ENCODE data around the gene WIPF2. TPM values are rescaled to one million over a fixed set of nuclear protein-coding genes. Genes with fewer than 3 reads are reported as not detected.

Gene WIPF2, protein sequence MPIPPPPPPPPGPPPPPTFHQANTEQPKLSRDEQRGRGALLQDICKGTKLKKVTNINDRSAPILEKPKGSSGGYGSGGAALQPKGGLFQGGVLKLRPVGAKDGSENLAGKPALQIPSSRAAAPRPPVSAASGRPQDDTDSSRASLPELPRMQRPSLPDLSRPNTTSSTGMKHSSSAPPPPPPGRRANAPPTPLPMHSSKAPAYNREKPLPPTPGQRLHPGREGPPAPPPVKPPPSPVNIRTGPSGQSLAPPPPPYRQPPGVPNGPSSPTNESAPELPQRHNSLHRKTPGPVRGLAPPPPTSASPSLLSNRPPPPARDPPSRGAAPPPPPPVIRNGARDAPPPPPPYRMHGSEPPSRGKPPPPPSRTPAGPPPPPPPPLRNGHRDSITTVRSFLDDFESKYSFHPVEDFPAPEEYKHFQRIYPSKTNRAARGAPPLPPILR
- 8.1 and 9.8 TPM in 2 replicates for total RNA-seq (2014; rRNA removed; shearing (Covaris generic))

DNA sequence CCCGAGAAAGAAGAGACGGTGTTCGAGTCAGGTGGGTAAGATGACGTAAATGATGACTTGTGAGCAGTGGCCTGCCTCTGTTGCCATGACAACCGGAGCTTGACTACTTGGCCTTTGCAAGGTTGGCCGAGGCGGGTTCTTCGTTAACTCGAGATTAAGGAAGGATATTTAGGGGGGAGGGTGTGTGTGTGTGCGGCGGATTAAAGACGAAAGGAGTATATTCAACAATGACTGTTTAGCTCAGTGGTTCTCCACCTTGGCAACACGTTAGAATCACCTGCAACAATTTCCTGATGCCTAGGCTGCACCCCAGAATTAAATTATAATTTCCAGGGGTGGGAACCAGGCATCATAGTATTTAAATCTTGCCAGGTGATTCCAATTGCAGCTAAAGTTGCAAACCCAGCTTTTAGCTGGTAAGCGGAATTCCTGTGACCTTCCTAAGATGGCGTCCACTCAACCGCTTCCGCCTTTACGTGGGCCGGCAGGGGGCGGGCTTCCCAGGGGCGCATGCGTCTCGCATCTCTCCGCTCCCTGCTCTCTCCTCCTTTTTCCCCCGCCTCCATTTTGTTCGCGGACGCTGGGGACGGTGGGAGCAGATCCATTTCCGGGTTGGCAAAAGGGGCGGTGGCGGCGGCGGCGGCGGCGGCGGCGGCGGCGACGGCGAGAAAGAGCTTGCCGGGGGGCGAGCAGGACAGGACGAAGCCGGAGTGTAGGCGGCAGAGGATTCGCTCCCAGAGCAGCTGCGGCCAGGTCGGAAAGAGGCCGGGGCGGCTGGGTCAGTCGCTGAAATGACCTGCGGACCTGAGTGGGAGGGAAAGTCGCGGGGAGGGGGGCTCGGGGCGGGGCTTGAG, at the start of gene WIPF2:
Gene WIPF2, plus strand, starts transcription at position 565 of the 854 bp plus-strand sequence. CDS start 37,156 bp downstream, outside the sequence.
- DNase-seq (ENCODE audit: low spot score), result peak; percentile 95

DNA sequence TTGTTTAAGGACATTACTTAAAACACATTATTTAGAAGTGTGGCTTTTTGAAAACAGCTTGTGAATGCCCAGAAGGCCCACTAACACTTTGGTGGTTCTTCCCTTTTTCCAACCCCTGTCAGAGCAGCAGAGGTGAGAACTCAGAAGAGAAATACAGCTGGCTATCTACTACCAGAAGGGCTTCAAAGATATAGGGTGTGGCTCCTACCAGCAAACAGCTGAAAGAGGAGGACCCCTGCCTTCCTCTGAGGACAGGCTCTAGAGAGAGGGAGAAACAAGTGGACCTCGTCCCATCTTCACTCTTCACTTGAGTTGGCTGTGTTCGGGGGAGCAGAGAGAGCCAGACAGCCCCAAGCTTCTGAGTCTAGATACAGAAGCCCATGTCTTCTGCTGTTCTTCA, 48.8 kb upstream of the WIPF2 start:
- no peak for DNase-seq (ENCODE audit: low spot score)

DNA sequence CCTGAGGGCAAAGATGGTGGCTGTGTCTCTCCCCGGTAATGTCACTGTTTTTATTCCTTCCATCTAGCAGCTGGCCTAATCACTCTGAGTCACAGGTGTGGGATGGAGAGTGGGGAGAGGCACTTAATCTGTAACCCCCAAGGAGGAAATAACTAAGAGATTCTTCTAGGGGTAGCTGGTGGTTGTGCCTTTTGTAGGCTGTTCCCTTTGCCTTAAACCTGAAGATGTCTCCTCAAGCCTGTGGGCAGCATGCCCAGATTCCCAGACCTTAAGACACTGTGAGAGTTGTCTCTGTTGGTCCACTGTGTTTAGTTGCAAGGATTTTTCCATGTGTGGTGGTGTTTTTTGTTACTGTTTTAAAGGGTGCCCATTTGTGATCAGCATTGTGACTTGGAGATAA, 47.4 kb upstream of the WIPF2 start:
- no peak for DNase-seq (ENCODE audit: low spot score)

DNA sequence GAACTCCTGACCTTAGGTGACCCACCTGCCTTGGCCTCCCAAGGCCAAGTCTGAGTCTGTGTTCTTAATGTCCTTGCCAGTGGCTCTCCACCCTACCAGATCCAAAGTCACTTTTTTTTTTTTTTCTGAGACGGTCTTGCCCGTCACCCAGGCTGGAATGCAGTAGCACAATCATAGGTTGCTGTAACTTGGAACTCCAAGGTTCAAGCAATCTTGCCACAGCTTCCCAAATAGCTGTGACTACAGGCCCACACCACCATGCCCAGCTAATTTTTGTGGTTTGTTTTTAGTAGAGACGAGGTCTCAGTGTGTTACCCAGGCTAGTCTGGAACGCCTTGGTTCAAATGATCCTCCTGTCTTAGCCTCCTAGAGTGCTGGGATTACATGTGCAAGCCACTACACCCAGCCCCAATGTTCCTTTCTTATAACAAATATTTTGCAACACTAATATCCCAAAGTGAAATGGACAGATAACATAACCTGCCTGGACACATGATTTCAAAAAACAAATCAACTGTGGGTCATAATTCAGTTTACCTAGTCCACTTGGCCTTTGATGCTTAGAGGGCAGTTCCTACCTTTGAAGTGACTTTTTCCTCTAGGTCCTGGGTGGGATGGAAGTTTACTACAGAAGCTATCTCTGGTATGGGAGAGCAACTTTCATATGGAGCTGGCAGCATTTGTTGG, 45.9 kb upstream of the WIPF2 start:
- no peak for DNase-seq (ENCODE audit: low spot score)

DNA sequence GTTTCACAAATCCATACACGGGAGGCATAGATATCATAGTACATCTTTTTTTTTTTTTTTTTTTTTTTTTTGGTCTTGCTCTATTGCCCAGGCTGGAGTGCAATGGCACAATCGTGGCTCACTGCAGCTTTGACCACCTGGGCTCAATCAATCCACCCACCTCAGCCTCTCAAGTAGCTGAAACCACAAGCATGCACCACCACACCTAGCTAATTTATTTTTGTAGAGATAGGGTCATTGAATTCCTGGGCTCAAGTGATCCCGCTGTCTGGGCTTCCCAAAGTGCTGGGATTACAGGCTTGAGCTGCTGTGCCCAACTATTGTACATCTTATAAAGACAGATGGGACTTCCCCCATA, 45.3 kb upstream of the WIPF2 start:
- no peak for DNase-seq (ENCODE audit: low spot score)

DNA sequence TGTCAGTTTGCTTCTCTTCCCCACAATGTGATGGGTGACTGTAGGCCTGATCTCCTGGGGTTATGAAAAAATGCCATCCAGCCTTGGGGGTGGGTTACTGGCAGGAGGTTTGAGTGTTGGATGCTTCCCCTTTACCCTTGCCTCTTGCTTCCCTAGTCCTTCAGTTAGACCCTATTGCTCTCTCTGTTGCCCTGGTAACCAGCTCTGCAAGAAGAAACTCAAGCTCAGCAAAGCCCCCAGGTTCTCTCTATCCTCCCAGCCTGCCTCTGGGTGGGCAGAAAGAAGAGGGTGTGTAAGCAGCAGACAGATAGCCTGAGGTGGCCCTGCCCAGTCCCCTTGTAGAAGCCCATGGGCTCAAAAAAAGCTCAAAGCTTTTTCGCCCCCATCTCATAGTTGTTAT, 44.6 kb upstream of the WIPF2 start:
- no peak for DNase-seq (ENCODE audit: low spot score)

DNA sequence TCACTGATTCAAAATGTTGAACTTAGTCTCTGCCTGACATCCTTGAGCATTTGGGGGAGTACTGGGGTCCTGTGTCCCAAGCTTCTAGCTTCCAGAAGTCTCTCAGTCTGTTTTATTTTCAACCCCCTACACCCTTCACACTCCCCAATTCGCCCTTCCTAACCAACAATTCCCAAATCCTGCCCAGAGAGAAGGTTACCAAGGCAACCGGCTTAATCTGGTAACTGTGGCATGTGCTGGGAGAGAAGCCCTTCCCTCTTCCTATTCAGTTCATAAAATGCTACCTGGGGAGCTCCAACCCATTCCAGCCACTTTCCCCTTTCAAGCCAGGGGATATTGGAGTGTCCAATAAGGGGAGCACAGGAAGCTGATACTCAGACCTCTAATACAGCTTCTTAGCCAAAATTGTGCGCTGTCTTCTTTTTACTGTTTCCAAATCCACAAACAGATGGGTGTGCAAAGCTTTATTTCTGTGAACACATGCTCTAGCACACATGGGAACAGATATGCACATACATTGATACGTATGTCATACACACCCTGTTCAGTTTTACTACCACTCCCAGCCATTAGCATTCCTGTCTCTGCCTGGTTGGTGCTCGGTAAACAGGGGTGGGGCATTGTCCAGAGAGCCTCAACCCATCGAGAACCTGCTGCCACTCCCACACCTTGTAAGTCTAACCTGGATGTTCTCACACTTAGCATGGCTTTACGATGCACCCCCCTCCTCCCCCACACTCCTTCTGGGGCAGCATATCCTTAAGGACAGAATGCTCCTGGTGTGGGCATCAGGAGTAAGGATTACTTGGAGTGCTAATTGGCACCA, 43.0 kb upstream of the WIPF2 start:
- peak; percentile 88 for DNase-seq (ENCODE audit: low spot score)

DNA sequence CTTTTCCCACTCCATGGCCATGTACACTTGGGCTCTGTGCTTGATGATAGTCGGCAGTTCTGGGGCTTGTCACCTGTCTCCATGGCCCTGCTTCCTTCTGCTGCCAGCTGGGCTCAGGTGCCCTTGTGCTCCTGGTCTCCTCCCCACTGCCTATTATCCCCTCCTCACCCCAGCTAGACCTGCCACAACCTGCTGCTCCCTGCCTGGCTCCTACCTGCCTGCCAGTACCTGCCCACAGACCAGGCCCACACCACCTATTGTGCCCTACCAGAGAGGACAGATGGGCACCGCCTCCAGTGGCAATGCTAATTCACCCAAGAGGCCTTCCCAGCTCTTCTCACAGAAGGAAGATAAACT, 42.4 kb upstream of the WIPF2 start:
- DNase-seq (ENCODE audit: low spot score), result no peak

DNA sequence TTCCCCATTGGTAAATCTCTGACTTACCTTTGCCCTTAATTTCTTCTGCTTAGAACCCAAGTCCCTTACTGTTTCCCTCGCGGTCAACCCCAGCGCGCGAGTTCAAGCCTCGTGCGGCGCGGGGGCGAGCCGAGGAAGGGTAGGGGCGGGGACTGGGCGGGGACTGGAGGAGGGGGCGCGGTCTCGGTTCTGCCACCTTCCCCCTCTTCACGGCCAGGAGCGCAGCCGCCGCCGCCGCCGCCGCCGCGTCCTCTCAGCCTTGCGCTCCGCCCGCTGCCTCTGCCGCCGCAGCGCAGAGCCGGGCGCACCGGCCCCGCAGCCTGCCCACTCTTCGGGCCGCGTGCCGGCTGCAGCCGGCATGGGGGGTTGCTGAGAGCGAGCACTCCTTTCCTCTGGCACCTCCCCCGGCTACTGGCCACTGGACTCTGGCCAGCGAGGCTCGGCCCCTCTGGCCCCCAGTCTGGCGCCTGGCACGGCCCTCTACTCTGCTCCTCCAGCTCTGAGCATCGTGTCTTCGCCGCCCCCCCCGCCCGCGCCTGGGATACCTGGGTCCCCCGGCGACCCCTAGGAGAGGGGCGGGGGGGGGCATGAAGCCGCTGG, 41.7 kb upstream of the WIPF2 start, which contains the start of gene RAPGEFL1:
Gene RAPGEFL1, plus strand, starts transcription at position 196 of the 600 bp plus-strand sequence. Its CDS starts 392 bp downstream, at position 588.
- peak; percentile 68 for DNase-seq (ENCODE audit: low spot score)

DNA sequence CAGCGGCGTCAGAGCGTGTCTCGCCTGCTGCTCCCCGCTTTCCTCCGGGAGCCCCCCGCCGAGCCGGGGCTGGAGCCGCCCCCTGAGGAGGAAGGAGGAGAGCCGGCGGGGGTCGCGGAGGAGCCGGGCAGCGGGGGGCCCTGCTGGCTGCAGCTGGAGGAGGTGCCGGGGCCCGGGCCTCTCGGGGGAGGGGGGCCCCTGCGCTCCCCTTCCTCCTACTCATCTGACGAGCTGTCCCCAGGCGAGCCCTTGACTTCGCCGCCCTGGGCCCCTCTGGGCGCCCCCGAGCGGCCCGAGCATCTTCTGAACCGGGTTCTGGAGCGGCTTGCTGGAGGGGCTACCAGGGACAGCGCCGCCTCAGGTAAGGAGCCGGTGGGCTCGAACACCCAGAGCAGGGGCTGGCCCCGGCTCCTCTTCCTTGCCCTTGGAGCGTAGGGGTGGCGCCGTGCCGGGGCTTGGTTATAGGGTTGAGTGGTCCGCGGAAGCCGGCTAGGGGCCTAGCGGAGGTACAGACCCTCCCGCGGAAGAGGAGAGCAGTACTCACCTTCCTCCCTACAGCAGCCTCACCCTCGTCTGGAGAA, 41.0 kb upstream of the WIPF2 start:
- no peak for DNase-seq (ENCODE audit: low spot score)

DNA sequence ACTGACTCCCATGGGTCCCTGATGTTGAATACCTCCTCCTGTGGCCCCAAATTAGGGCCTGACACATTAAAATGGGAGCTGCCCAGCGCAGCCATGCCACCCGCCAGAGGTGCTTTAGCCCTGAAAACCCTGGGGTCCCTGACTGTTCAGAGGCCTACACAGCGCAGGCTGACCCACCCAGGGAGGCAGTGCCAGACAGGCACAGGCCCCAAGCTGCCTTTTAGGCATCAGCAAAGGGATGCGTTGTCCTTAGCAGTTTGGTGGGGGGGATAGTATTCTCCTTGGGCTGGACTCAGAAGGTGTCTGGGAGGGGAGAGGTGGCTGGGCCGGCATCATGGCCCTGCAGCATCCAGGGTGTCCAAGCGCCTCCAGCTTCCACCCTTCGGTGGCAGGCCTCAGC, 40.4 kb upstream of the WIPF2 start:
- DNase-seq (ENCODE audit: low spot score), result peak; percentile 12

DNA sequence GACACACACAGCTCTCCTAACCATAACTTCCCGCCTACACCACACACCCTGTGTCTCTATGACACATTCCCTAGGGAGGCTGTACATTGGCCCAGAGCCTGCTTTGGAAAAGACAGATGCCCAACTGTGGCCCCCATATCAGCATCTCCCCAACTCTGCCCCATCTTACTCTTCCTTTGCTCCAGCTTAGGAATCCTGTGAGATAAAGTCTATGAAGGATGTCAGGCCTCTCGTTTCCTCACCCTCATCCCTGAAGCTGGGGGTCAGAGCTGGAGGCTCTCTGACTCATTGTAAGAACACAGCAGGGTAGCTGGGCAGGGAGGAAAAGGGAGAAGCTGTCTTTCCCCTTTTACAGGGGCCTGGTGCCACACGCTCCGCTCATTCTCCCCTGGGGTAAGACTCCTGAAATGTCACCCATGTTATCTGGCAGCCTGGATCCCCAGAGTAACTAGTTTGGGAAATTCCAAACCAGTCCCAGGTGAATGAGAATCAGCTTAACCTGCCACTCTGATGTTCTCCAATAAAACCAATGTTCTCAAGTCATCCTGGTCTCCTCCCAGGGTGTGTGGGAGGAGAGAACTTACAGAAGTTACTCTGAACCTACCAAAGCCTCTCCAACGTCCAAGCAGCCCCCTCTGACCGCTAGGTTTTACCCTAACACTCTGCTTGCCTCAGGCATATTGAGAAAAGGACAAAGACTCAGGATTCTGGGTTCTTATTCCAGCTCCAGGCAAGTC, 39.0 kb upstream of the WIPF2 start:
- DNase-seq (ENCODE audit: low spot score), result peak; percentile 59

DNA sequence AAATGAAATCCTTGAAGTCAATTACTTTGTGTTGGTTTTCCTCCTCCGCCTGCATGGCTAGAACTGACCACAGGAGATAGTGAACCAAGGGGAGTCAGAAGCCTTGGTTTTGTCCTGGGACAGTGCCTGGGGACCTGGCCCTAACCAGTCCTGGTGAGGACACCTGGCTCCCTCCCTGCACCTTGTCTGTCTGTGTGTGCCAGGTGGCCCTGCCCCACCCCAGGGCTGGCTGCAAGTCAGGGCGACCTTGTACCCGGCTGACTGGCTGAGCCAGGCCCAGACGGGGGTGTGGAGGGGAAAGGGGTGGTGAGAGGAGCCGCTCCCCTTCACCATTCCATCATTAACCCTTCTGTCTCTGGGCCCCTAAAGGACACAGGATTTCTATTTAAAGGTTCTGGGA, 38.4 kb upstream of the WIPF2 start:
- peak; percentile 56 for DNase-seq (ENCODE audit: low spot score)

DNA sequence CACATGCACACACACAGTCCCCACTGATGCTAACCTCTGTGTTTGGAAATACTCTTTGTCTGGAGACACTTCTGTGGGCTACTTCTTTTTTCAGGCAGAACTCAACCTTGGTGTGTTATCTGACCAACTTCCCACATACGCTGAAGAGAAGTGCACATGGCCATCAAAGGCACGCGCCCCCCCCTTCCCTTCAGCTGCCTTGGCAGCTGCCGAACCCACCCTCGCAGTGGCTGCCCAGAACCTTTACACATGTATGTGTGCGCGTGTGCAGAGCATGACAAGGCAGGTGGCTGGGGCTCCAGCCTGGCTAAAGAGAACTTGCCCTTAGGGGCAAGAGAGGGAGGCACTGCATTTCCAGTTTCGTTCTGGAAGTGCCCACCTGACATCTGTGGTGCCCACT, 37.9 kb upstream of the WIPF2 start:
- DNase-seq (ENCODE audit: low spot score), result no peak

DNA sequence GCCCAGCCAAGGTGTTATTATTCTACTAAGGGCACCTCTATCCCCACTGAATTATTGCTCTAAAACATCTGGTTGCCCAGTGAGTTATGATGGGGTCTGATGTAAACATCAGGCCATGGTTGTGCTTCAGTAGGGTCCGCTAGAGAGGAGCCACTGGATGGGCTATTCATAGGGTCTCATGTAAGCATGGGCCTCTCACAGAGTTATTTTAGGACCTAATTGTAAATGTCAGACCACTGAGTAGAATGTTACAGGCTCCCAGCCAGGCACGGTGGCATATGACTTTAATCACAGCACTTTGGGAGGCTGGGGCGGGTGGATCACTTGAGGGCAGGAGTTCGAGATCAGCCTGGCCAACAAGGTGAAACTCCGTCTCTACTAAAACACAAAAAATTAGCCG, 36.5 kb upstream of the WIPF2 start:
- DNase-seq (ENCODE audit: low spot score), result no peak

DNA sequence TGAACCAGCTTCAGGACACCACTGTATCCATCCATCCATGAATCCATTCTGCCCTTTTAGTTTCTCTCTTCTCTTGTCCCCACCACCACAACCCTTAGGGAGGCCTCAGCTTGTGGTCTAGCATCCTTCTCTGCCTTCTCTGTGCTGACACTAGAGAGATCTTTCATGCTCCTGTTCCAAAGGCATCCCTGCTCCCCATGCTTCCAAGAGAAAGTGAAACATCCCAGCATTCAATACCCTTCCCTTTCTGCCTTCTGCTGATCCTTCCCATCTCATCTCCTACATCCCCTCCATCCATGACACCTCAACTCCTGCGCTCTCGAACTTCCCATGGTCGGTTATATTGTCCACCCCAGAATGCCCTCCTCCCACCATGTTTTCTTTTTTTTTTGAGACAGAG, 31.9 kb upstream of the WIPF2 start:
- no peak for DNase-seq (ENCODE audit: low spot score)

DNA sequence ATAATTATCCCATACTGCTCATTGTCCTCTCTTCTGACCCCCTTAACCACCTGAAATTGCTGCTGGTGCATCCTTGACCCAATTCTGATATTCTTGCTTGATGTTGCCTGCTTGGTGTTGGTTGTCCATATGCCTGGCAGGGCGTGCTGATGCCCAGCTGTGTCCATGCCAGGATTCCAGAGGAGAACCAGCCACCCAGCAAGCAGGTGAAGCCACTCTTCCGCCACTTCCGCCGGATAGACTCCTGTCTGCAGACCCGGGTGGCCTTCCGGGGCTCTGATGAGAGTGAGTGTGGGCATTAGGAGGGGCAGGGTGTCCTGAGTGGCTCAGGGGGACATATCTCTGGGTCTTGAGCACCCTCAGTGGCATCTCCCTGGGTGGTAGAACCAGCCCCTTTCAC, 30.4 kb upstream of the WIPF2 start:
- DNase-seq (ENCODE audit: low spot score), result no peak

DNA sequence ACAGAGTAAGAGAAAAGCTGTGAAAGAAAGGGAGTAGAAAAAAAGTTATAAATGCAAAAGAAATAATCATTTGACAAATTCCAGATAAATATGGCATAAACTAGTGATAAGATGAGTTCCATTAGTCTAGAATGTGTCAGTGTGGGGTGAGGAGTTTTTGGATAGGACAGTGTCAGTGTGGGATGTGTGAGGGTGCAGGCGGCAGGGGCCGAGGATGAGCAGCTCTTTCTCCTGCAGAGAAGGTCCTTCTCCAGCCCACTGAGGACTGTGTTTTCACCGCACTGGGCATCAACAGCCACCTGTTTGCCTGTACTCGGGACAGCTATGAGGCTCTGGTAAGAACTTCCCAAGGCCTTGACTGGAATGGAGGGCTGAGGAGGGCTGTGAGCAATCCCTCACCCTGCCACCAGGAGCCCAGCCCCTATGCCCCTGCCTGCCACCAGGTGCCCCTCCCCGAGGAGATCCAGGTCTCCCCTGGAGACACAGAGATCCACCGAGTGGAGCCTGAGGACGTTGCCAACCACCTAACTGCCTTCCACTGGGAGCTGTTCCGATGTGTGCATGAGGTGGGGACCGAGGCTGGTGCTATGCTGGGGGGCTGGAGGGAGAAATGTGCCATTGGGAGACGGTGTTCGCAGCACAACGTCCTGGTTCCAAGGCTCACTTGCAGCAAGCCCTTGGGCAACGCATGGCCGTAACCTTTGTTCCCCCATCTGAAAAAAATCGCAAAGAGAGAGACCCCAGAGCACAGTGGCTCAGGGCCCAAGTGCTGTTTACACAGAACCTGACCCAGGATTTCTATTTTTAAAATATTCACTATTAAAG, 28.7 kb upstream of the WIPF2 start:
- DNase-seq (ENCODE audit: low spot score), result no peak
